ENCODE results near the gene DIABLO.

- no peak for TF ChIP-seq EZH2 (IDR thresholded peaks at IDR 0.05; ENCODE audit: low read length, unreplicated experiment)
- no peak for TF ChIP-seq CTCF (conservative IDR thresholded peaks at IDR 0.05; ENCODE audit: low read depth, low read length)
- TF ChIP-seq EZH2phosphoT487 (IDR thresholded peaks at IDR 0.05; ENCODE audit: borderline replicate concordance, low read length): no peak
Observed at GRCh38 chr12:122183588-122183940, 42.3 kb downstream of the DIABLO start.

Measured in PC-3 (cell line).